OCI-LY3 (cell line): ENCODE data around the gene PSMA2.

Experiments used
- H2AFZ ChIP-seq: fragments of 200-600, 300-600 bp; shearing (Covaris generic); 2 replicates; pipeline ENCODE4 v1.6.0; 2014; ENCODE audit warnings: antibody characterized with exemption, low read depth, low read length
- H3K27ac ChIP-seq: fragments of 200-600, 300-600 bp; sonication (generic); 2 replicates; pipeline ENCODE4 v1.5.1; 2014; ENCODE audit warnings: mild to moderate bottlenecking, low read length, moderate library complexity, mixed read lengths
- H3K27me3 ChIP-seq: fragments of 200-600, 300-600 bp; sonication (generic); 2 replicates; pipeline ENCODE4 v1.6.1; 2014; ENCODE audit warnings: low read depth, low read length, mixed read lengths
- H3K36me3 ChIP-seq: fragments of 200-600, 300-600 bp; sonication (generic); replicated peaks from 2 replicates; pipeline ENCODE3; 2014; ENCODE audit warnings: low read depth, low read length, mixed read lengths
- H3K4me1 ChIP-seq: fragments of 300-600, 200-600 bp; sonication (generic); 2 replicates; pipeline ENCODE4 v1.6.1; 2014; ENCODE audit warnings: low read length, mixed read lengths
- H3K4me2 ChIP-seq: fragments of 200-600, 300-600 bp; sonication (generic); 2 replicates; pipeline ENCODE4 v1.6.1; 2014; ENCODE audit warnings: low read length, mixed read lengths
- H3K4me3 ChIP-seq: fragments of 300-600, 200-600 bp; sonication (generic); 2 replicates; pipeline ENCODE4 v1.5.1; 2014; ENCODE audit warnings: antibody characterized with exemption, mild to moderate bottlenecking, low read length, moderate library complexity
- H3K79me2 ChIP-seq: fragments of 300-600, 200-600 bp; shearing (Covaris generic); 2 replicates; pipeline ENCODE4 v1.6.1; 2014; ENCODE audit warnings: mild to moderate bottlenecking, low read length, mixed read lengths
- H3K9ac ChIP-seq: fragments of 300-600, 200-600 bp; shearing (Covaris generic); 2 replicates; pipeline ENCODE4 v1.6.0; 2014; ENCODE audit warnings: mild to moderate bottlenecking, low read length, moderate library complexity
- H3K9me3 ChIP-seq: fragments of 200-600, 300-600 bp; shearing (Covaris generic); 2 replicates; pipeline ENCODE4 v1.6.1; 2014; ENCODE audit warnings: low read length, mixed read lengths; ENCODE audit not compliant: insufficient read depth
- H4K20me1 ChIP-seq: fragments of 200-600, 300-600 bp; sonication (generic); 2 replicates; pipeline ENCODE4 v1.6.1; 2016; ENCODE audit warnings: low read length, mixed read lengths; ENCODE audit not compliant: insufficient read depth
- EZH2phosphoT487 ChIP-seq: fragments of 200-600 bp; shearing (Covaris generic); IDR thresholded peaks from 2 replicates; pipeline ENCODE4 v1.6.1; 2018; ENCODE audit warnings: antibody characterized with exemption, mixed run types, low read depth
- TF ChIP-seq, protein P1 (sequence below): fragments of 200-600, 300-600 bp; sonication (generic); IDR thresholded peaks from 2 replicates; pipeline ENCODE4 v1.5.1; 2014; ENCODE audit warnings: antibody characterized with exemption, low read length, low read depth

Gene PSMA2

DNA sequence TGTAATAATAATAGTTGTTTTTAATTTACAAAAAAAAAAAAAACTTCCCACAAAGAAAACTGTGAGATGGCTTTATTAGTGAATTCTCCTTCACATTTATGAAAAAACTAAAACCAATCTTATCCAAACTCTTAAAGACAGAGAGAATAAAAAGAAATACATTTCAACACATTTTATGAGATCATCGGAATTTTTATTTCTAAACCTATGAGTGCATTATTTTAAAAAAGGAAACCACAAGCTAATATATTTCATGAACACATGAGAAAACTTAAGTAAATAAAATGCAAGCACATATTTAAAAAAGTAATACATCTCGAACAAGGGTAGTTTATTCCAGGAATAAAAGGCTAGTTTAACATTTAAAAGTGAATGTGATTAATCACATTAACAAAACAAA is 51.6 kb downstream of the PSMA2 start:
- no peaks in the 10 kb centered on the region for H3K4me1 ChIP-seq
- no peaks in the 10 kb centered on the region for H3K27me3 ChIP-seq
- H2AFZ ChIP-seq = no peak overlapping the region
- no peaks in the 10 kb centered on the region for H3K36me3 ChIP-seq
- TF ChIP-seq, protein P1, sequence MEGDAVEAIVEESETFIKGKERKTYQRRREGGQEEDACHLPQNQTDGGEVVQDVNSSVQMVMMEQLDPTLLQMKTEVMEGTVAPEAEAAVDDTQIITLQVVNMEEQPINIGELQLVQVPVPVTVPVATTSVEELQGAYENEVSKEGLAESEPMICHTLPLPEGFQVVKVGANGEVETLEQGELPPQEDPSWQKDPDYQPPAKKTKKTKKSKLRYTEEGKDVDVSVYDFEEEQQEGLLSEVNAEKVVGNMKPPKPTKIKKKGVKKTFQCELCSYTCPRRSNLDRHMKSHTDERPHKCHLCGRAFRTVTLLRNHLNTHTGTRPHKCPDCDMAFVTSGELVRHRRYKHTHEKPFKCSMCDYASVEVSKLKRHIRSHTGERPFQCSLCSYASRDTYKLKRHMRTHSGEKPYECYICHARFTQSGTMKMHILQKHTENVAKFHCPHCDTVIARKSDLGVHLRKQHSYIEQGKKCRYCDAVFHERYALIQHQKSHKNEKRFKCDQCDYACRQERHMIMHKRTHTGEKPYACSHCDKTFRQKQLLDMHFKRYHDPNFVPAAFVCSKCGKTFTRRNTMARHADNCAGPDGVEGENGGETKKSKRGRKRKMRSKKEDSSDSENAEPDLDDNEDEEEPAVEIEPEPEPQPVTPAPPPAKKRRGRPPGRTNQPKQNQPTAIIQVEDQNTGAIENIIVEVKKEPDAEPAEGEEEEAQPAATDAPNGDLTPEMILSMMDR = no peak
- TF ChIP-seq EZH2phosphoT487 = no peak
- no peak overlapping the region for H3K4me3 ChIP-seq
- H3K9me3 ChIP-seq = no peaks in the 10 kb centered on the region
- no peak overlapping the region for H3K27ac ChIP-seq
- H4K20me1 ChIP-seq = no peaks in the 10 kb centered on the region
- no peaks in the 10 kb centered on the region for H3K79me2 ChIP-seq
- H3K9ac ChIP-seq = no peak overlapping the region
- H3K4me2 ChIP-seq = no peak overlapping the region

DNA sequence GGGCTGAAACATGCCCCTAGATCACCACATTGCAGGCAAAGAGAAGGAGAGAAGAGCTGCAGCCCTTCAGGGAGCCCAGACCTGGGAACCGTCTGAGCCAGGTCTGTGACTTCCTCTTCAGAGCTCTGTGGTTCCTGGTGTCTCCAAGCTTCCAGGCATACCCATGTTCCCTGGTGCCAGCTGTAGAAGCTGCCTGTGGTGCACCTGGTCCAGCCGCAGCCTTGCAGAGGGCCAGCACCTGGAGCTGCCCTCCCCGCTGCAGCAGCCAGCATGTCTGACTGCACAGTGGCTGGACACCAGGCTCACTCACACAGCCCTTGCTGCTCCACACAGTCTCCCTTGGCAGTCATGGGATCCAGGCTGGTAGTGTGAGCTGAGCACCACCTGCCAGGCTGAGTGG is 53.7 kb downstream of the PSMA2 start:
- no peaks in the 10 kb centered on the region for H4K20me1 ChIP-seq
- H3K4me3 ChIP-seq = no peak overlapping the region
- no peak overlapping the region for H2AFZ ChIP-seq
- no peaks in the 10 kb centered on the region for H3K4me1 ChIP-seq
- TF ChIP-seq, protein P1 = no peak
- TF ChIP-seq EZH2phosphoT487 = no peak
- no peaks in the 10 kb centered on the region for H3K27me3 ChIP-seq
- no peak overlapping the region for H3K27ac ChIP-seq
- no peaks in the 10 kb centered on the region for H3K9me3 ChIP-seq
- no peaks in the 10 kb centered on the region for H3K36me3 ChIP-seq
- H3K79me2 ChIP-seq = no peaks in the 10 kb centered on the region
- H3K9ac ChIP-seq = no peak overlapping the region
- H3K4me2 ChIP-seq = no peak overlapping the region

DNA sequence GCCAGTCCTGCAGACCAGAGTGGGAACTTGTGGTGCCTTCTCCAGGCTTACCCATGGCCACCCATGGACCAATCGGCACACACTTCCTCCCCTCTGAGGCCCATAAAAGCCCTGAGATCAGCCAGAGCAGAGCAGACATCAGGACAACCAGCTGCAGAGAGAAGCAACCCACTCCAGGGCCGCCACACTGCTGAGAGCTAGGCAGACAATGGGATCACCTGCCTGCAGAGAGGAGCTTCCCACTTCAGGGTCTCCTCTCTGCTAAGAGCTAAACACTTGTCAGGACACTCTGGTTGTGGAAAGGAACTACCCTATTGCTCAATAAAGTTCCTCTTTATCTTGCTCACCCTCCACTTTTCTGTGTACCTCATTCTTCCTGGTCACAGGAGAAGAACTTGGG is 54.1 kb downstream of the PSMA2 start:
- Histone ChIP-seq H3K27me3 (no peaks in the 10 kb centered on the region), H3K4me1 (no peaks in the 10 kb centered on the region), H3K4me3 (no peak overlapping the region), H3K27ac (no peak overlapping the region), H3K79me2 (no peaks in the 10 kb centered on the region), H4K20me1 (no peaks in the 10 kb centered on the region), H3K9ac (no peak overlapping the region), H3K9me3 (no peaks in the 10 kb centered on the region), H3K36me3 (no peaks in the 10 kb centered on the region), H2AFZ (no peak overlapping the region), H3K4me2 (no peak overlapping the region)
- TF ChIP-seq, protein P1 = no peak
- TF ChIP-seq EZH2phosphoT487 = no peak

DNA sequence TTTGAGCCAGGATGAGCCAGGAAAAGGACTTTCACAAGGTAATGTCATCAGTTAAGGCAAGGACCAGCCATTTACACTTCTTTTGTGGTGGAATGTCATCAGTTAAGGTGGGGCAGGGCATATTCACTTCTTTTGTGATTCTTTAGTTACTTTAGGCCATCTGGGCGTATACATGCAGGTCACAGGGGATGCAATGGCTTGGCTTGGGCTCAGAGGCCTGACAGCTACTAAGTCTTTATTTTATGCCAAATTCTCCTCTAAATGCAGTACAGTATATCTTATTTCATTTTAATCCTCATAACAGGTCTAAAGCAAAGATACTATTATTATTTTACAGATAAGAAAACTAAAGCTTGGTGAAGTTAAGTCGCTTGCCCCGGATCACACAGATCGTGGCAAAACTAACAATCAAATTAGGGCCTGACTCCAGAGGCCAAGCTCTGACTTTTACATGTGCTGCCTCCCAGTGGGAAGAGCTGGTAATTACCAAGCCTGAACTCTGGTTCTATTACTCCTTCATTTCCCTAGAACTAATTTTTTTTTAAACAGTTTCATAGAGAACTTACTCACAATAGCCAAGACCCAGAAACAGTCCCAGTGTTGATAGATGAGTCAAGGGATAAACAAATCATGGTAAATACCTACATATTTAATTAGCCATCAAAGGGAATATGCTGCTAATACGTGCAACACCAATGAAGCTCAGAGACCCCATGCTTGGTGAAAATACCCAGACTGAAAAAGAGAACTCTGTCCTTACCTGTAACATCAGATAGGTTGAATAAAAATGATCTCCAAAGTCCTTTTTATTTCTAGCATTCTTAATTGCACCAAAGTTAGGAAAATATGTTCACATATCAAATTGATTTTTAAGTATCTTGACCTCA is 55.5 kb downstream of the PSMA2 start:
- Histone ChIP-seq H3K36me3 (no peaks in the 10 kb centered on the region), H3K9me3 (no peaks in the 10 kb centered on the region), H4K20me1 (no peaks in the 10 kb centered on the region), H3K27ac (no peak overlapping the region), H3K9ac (no peak overlapping the region), H3K4me1 (no peaks in the 10 kb centered on the region), H3K79me2 (no peaks in the 10 kb centered on the region), H2AFZ (no peak overlapping the region), H3K4me3 (no peak overlapping the region), H3K27me3 (no peaks in the 10 kb centered on the region), H3K4me2 (no peak overlapping the region; the same call in 1 of the 2 replicates)
- TF ChIP-seq, protein P1 = peak; percentile 82
- no peak for TF ChIP-seq EZH2phosphoT487
